Measurements from ENCODE around the gene QRICH2.
"Not testable (repeated sequence)": the region's sequence is repeated elsewhere in the genome, so short reads cannot be mapped to it uniquely, and the experiment has no call there.

Gene QRICH2

GRCh38 chr17:76276461-76277299 is 31.4 kb downstream of the QRICH2 start:
- no peak for FAIRE-seq

DNA sequence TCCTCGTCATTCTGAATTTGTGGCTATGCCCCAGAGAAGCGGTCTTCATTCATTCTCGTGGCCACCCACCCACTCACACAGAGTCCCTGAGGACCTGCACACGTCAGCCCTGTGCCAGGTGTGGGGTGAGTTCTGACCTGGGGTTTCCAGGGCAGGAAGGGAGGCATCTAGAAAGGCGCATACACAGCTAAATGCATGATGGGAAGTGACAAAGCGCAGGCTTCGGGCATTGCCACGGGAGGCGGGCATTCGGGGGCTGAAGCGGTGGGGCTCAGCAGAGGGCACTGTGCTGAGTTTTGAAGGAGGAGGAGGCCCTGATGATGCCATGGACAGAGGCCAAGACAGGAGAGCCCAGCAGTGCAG is 32.0 kb downstream of the QRICH2 start:
- FAIRE-seq = no peak

DNA sequence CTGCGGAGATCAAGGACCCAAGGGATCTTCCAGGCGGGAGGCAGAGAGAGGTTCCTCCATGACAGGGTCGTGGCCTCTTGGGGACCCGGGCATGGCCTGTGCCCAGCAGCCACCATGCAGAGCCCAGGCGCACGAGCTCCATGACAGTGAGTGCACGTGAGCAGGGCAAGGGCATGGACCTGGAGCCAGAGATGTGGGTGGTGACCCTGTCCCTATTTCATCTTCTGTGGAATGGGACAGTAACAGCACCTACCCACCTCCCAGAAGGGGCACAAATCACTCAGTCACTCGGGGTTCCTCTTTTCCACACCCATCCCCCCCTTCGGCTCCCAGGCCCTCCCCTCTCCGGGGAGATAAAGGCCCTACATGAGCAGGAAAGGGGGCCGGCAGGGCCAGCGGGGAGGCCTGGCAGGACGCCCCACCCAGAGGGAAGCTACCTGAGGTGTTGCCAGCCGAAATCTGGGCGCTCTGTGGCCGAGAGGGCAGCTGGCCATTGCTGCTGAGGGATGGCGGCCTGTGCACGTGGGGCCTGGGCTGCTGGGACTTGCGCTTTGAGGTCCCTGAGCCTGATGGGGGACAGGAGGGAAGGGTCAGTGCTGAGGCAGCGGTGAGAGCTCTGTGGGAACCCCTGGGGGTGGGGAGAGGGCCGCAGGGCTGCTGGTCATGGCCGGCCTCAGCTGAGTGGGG is 32.6 kb downstream of the QRICH2 start:
- FAIRE-seq = no peak

GRCh38 chr17:76274112-76274956 is 33.7 kb downstream of the QRICH2 start:
- no peak for FAIRE-seq

- FAIRE-seq = no peak
These were observed 34.5 kb downstream of the QRICH2 start for GRCh38 chr17:76273445-76274111.

GRCh38 chr17:76272541-76273444 is 35.3 kb downstream of the QRICH2 start:
- FAIRE-seq = no peak

DNA sequence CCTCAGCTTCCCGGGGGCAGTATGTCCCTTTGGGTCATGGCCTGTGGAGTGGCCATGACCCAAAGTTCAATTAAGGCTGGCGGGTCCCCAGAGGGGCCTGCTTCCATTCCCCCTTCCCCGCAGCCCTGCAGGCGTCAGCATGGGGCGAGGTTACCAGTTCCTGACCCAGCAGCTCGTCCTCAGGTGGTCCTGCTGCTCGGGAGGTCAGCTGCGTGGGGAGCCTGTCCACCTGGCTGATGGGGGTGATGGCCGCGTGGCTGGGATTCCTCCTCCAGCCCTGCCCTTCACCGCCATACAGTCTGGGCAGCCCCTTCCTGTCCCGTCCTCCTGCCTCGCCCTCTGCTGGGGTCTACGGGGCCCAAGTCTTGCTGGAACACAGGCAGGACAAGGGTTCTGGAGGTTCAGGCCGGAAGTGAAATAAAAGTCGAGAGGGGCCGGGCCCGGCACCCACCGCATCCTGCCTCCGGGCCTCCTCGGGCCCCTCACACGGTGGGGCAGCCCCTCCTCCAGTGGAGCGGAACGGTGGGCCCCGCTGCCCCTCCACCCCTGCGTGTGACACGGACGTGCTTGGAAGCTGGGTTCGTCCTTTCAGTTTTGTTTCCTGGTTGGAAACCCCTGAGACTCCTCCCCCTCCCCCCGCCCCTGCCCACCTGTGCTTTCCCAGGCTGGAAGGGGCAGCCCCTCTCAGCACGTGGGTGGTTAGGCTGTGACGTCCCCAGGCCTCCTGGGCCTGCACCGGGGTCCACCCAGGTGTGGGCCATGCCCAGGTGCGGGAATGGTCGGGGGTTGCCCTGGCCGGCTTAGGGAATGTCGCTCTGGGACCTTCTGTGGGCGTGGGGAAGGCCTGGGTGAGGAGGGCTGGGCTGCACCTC is 36.2 kb downstream of the QRICH2 start:
- FAIRE-seq = no peak

GRCh38 chr17:76270770-76271668 is 37.1 kb downstream of the QRICH2 start:
- FAIRE-seq = no peak

- FAIRE-seq = no peak
These were observed 37.9 kb downstream of the QRICH2 start for GRCh38 chr17:76270127-76270592.

GRCh38 chr17:76268991-76269981 is 38.8 kb downstream of the QRICH2 start:
- FAIRE-seq = no peak

DNA sequence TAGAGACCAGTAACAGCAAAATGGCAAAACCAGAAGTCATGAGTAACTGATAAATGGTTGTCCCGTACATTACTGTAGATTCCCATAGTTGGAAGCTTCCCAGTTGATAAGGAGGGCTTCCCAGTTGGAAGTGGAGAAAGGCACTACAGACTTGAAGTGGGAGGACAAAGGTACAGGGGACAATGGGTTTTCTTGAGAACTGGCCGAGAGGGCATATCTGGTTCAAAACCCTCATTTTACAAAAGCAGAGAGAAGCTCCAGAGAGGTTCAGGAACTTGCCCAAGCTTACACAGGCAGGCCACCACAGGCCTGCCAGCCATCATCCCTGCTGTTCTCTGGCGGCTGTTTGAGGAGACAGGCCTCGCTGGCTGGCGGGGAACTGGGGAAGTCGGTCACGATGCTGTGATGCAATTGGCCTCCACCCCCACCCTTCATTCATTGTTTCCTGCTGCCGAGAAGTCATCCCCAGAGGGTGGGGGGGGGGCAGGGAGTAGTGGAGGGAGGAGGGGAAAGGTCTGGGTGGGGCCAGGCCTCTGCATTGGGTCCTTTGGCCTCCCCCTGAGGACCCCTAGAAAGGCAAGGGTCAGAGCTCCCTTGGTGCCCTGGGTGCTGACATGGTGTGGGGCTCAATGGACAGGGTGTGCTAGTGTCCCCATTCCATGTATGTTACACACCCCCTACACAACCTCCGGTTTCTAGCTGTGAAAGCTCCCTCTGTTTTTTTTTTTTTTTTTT is 39.9 kb downstream of the QRICH2 start:
- no peak for FAIRE-seq

DNA sequence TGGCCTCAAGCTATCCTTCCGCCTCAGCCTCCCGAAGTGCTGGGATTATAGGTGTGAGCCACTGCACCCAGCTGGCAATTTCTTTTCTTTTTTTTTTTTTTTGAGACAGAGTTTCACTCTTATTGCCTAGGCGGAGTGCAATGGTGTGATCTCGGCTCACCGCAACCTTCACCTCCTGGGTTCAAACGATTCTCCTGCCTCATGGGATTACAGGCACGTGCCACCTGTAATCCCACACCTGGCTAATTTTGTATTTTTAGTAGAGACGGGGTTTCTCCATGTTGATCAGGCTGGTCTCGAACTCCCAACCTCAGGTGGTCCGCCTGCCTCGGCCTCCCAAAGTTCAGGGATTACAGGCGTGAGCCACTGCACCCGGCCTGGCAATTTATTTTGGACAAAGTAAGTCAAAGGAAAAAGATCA is 40.5 kb downstream of the QRICH2 start:
- FAIRE-seq = not testable (repeated sequence)

DNA sequence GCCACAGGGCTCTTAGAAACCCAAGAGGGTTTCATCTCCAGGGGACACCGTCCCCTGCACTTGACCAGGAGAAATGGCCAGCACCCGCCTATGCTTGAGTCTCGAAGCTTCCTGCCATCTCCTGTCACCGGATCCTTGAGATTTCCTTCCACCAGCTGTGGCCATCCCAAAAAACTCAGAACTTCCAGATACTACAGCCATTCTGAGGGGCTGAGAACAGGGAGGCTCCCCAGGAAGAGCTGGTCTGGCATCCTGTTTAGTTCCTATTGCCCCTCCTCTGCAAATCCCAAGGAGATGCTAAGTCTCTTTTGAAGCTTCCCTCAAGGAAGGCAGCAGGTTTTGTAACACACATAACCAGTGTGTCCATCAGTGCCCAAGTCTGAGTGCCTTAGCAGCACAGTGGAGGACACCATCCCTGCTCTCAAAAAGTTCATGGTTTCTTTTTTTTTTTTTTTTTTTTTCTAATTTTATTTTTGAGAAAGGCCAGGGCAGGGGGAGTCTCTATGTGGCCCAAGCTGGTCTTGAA is 41.0 kb downstream of the QRICH2 start:
- no peak for FAIRE-seq

GRCh38 chr17:76266244-76266938 is 41.7 kb downstream of the QRICH2 start:
- FAIRE-seq = no peak

DNA sequence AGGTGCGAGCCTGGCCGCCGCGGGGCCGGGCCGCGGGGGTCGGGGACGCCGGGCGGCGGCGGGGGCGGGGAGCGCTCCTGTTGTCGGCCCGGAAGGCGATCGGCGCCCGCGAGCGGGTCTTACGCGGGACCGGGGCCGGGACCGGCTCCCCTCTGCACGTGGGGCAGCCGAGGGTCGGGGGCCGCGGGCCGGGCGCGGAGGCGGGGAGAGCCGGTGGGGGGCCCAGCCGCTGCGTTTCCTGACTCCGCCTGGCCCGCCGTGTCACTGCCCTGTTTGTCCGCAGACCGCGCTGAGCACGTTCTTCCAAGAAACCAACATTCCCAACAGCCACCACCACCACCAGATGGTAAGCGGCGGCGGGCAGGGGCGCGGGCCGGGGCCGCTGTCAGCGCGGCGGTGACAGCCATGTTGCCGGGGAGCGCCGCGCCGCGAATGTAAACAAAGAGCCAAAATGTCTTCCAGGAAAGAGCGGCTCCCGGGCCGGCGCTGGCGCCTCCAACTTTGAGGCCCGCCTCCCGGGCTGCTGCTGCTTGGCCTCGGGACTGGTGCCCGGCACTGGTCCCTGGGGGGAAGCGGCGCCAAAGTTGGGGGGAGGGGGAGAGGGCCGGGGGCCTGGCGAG is 42.3 kb downstream of the QRICH2 start:
- FAIRE-seq = no peak
